HUDEP-2 (cell line): ENCODE data around the gene DPP7.
A peak's percentile ranks its signal among the peaks of the same experiment; 100 is the strongest.
"Not testable (repeated sequence)": the region's sequence is repeated elsewhere in the genome, so short reads cannot be mapped to it uniquely, and the experiment has no call there.

Source experiments
- DNase-seq, 76 experiments: peaks; one replicate each; lab custom pipeline; 2025; ENCODE audit not compliant: unreplicated experiment in 76 of 76; lab: John Stamatoyannopoulos, UW

Gene DPP7

DNA sequence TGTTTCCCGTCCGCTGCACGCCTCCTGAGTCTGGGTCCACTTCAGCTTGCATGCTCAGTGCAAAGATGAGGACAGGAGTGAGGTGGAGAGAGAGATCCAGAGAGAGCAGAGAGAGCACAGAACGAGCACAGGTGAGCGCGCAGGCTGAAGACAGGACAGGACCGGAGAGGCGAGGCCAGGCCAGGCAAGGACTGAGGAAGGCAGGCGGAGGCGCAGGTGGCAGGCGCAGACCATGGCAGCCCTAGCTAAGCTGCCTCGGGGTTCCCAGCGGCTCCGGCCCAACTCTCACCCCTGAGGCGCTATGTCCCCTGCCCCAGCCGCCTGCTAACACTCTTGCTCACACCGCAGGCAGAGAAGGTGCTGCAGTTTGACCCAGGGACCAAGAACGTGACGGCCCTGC, 34.1 kb upstream of the DPP7 start:
- no peak for DNase-seq

DNA sequence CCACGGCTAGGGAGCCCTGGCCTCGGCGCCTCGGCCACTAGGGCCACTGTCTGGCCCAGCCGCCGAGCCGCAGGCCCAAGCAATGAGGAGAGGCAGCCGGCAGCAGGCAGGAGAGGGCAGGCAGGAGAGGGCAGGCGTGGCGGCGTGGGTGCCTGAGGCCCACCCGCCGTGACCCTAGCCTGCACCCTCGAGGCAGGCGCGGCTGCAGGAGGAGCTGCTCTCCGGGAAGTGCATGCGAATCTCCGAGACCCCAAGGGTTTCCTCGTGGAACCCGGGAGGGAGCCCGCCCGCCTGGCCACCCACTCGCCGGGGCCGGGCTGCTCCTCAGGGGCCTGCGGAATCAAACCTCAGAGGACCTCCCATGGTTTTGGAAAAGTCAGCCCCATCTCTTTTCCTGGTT, 33.7 kb upstream of the DPP7 start:
- no peak for DNase-seq

DNA sequence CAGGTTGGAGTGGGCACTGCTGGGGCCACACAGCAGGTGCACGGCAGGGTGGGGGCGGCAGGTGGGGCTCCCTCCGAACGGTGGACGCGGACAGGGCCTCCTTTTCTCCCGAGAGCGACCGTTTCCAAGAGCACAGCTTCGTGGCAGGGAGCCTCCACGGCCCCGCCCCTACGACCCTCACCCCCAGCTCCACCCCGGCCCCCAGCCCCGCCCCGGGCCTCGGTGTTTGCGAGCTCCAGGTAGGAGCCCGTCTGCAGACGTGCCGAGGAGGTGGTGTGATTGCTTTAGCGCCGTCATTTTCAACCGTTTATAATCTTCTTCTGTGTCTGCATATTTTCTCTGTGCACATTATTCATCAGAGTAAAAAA, 33.2 kb upstream of the DPP7 start:
- no peak for DNase-seq

DNA sequence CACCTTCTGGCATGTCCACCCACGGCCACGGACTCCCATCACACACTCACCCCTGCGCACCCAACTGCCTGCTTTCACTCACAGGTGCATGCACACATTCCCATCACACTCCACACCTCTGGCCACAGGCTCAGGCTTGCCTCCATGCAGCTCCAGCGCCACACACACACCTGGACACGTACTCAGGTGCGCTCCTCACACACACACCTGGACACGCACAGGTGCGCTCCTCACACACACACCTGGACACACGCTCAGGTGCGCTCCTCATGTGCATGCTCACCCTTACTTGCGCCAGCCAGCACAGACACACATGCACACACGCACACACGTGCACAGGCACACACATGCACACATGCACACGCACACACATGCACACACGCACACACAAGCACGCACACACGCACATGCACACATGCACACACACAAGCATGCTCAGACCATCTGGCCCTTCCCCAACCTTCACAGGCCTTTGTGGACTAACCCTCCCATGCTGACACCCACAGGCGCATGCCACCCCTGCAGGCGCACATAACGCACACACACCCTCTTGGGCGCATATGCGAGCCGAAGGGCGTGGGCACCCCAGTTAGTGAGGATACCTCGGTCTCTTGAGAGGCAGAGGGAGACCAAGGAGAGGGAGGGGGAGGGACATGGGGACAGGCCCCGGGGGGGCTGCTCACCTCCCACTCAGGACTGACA, 32.7 kb upstream of the DPP7 start:
- DNase-seq = no peak

DNA sequence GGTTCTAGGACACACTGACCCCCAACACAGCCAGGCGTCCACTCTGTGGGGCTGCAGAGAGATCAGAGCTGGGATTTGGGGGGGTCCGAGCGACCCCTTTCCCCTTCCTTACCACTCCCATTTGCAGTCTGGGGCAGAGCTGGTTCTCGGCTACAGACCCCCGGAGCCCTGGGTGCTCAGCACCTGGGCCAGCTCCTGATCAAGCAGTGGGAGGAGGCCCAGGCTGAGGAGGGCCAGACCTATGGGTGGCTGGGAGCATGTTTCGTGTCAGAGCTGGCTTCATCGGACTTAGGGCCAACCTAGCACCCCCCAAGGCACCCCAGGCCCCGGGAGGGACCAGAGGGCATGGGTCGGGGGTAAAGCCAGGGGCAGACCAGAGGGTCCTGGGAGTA, 32.0 kb upstream of the DPP7 start:
- DNase-seq = no peak

DNA sequence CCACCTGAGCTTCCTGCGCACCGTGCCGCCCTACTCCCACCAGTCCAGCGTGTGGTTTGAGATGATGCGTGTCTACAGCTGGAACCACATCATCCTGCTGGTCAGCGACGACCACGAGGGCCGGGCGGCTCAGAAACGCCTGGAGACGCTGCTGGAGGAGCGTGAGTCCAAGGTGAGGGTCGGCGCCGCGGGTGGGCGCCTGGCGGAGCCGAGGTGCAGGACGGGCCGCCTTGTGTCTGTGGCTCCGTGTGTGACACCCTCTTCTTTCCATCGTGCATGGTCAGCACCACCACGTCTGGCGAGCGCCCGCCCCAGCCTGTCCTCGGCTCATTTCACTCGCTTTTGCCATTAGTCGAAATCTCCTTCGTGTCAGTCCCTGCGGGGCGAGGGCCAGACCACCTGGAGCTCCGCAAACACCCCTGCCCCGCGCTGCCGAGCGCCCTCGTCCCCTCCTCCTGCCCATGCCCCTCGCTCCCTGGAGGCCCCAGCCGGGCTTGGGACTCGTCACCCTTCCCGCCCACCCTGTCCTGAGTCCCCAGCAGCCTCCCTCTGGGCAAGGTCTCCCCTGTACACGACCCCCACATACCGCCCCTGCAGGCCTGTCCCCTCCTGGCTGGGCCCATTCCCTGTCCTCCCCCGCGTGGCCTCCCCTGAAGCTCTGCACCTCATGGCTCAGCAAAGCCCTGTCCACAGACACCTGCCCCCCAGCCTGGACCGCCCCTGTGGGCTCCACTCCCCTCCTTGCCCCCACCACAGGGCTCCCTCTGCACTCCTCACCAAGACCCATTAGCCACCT, 31.4 kb upstream of the DPP7 start:
- no peak for DNase-seq

DNA sequence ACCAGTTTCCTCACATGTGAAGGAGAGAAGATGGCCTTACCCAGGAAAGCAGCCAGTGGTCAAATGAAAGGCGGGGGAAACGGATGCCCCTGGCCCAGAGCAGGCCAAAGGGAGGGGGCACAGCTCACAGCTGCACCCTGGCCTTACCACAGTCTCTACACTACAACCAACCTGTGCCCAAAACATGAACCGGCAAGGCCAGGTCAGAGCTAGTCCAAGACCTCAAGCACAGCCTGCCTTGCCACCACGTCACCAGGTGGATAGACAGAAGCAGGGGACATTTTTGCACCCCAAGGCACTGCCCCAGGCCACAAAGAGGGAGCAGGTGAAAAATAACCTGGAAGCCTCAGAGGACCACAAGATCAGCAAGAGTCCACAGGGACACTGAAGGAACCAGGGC, 28.9 kb upstream of the DPP7 start:
- no peak for DNase-seq

DNA sequence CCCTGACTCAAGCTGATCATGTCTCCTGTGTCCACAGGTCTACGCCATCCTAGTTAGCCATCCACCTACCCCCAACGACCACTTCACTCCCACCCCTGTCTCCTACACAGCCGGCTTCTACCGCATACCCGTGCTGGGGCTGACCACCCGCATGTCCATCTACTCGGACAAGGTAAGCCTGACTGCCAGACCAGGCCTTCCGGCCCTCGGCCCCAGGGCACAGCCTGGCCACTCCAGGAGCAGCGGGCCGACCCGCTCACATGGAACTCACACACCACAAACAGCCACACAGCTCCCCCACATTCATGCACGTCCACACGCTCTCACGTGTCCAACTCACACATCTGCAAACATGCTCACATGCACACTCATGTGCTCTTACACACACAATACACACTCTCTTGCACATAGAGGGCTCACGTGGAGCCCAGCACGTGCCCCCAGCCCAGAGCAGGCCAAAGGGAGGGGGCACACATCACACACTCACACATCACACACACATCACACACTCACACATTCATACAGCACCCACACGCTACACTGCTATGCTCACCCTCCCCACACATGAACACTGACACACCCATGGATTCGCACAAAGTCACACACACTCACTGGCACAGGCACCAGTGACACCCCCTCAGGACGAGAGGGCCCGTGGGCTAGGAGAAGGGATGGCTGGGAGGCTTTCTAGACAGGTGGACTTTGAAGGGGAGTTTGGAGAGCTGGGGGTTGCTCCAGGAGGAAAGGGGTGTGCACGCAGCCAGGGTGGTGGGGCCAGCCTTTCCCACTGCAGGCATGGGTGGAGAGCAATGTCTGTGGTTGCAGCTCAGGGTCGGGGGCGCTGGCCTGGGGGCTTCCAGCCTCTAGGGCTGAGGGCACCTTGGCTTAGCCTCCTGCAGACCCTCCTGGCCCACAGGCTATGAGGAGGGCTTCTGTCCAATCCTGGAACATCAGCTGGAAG, 27.7 kb upstream of the DPP7 start:
- DNase-seq = no peak

DNA sequence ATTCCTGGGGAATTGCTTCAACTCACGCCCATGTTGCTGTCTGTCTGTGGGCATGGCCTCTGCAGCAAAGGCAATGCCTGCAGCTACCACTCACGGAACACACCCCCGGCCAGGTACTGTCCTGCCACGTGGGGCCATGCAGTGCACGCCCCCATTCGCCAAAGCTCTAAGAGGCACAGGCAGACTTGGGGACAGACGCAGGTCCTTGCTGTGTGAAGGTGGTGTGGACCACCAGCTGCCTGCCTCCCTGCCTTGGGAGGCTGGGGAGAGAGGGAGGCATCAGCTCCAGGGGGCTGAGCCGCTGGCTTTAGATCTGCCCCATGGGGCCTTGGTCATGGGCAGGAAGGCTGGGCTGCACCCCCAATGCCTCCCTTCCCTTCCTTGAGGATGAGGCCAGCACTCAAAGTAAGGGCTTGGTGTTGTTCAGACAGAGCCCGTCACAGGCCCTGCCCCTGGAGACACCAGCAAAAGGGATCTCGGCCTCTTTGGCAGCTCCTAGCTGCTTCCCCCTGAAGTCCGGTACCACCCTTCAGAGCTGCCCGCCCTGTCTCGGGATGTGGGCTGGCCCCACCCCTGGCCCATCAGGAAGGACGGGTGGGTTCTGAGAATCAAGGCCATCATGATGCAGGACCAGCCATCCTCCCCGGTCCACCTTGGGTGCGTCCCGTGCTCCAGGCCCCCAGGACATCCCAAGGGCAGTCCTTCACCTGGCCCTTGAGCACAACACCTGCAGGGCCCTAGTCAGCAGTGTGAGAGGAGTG, 26.7 kb upstream of the DPP7 start:
- DNase-seq = no peak

DNA sequence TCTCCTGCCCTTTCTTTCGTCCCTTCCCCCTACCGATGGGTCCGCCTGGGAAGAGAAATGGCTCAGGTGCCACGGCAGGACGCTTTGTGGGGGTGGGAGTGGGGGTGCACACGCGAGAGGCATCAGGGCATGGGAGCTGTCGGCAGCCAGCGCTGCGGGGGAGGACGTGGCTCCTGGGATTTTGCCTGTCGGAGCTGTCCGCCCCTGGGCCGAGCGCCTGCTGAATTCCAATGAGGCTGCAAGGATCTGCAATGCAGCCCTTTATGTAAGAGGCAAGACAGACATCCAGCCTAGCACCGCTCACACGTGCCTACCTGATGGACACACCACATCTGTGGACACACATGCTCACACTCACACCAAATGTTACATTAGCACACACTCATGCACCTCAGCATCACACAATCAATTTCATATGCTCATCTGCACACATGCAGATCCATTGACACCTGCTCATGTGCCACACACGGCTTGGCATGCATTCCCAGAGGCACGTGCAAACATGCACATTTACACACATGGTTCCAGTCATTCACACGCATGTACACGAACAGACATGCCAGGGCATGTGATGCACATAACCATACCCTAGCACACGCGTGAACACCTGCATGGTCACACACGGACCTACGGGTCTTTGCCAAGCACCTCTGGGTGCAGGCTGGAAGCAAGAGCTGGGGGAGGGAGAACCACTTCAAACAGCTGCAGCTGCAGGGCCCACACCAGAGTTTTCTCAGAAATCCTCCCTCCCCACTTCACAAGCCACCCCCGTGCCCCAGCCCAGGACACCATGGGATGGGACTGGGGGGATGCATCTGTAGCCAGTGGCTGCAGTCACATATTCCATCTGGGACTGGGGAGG, 25.8 kb upstream of the DPP7 start:
- no peak for DNase-seq

DNA sequence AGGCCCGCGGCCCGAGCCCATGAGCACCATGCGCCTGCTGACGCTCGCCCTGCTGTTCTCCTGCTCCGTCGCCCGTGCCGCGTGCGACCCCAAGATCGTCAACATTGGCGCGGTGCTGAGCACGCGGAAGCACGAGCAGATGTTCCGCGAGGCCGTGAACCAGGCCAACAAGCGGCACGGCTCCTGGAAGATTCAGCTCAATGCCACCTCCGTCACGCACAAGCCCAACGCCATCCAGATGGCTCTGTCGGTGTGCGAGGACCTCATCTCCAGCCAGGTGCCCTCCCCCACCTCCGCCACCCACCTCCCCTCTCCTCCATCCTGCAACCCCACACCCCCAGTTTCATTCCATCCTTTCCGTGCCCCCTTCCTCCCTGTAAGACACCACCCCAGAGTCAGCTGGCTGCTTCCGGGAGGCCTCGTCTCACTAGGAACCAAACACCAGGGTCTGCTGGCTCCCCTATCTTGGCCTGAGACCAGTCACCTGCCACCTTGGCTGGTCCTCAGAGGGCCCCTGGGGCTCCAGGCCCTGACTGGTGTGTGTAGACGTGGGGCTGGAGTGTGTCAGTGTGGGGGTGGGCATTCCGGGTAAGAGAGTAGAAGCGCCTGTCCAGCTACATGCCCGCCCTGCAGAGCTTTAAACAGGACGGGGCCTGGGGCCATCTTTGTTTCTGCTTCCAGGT, 25.1 kb upstream of the DPP7 start:
- DNase-seq = no peak

DNA sequence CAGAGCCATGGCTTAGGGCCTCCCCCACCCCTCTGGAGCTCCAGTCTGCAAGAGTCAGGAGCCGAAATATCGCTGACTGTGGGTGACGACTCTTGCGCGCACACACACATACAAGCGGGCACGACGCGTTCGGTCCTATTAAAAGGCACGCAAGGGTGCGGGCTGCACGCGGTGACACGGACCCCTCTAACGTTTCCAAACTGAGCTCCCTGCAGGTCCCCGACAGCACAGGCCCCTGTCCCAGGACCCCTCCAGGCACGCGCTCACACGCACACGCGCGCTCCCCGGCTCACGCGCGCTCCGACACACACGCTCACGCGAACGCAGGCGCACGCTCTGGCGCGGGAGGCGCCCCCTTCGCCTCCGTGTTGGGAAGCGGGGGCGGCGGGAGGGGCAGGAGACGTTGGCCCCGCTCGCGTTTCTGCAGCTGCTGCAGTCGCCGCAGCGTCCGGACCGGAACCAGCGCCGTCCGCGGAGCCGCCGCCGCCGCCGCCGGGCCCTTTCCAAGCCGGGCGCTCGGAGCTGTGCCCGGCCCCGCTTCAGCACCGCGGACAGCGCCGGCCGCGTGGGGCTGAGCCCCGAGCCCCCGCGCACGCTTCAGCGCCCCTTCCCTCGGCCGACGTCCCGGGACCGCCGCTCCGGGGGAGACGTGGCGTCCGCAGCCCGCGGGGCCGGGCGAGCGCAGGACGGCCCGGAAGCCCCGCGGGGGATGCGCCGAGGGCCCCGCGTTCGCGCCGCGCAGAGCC, 24.4 kb upstream of the DPP7 start, which contains the start of gene GRIN1:
Gene GRIN1, plus strand, starts transcription at position 433 of the 746 bp plus-strand sequence. CDS start 333 bp downstream, outside the sequence.
- peak in 4 of 76 experiments; percentile 14 to 46 (median 28) for DNase-seq

DNA sequence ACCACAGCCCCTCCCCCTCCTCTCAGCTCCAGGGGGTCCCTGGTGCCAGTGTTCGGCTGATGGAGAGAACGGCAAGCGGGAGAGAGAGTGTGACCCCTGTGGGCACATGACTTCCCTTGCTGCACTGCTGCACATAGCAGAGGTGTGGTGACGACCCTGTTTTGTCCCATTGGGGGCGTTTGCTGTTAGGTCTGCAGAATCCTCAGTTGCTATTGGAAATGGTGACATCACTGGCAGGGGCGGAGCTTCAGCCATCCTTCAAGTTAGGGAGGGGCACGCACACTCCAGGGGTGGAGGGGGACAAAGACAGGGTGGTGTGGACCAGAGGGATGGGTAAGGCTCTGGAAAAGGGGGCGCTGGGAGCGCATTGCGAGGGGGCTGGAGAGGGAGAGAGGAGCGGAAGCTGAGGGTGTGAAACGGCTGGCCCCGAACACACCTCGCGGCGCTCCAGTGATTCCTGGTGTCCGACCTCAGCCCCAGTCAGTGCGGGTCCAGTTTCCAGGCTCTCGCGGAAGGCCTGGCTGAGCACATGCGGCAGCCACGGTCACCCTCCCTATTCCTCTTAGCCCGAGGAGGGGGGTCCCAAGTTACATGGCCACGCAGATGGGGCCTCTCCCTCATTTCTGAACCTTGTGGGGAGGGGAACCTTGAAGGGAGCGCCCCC, 23.7 kb upstream of the DPP7 start:
- DNase-seq = no peak

DNA sequence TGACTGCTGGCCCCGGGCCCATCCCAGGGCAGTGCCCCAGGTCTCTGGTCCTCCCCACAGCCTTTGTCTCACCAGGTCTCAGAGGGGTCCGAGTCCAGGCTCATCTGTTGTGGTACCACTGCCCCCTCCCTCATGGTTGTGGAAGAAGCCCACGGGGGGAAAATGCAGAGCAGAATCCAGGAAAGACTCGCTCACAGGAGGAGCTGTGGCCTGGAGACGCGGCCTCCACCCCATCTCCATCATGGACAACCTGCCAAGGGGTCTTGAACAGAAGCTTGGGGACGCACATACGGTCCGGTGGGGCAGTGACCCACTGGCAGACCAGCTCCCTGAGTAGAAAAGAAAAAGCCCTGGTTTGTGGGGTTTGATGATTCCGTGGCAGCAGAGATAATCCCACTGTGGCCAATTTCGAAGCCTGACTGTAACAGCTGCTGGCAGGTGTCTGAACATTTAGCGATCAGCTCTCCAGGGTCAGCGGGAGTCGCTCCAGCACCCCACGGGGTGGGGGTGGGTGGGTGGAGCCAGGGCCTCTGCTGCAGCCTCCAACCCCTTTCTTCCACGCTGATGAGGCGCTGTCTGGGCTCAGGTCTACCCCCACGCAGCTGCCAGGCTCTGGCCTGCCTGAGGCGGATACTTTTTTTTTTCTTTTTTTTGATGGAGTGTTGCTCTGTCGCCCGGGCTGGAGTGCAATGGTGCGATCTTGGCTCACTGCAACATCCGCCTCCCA, 22.5 kb upstream of the DPP7 start:
- no peak for DNase-seq

DNA sequence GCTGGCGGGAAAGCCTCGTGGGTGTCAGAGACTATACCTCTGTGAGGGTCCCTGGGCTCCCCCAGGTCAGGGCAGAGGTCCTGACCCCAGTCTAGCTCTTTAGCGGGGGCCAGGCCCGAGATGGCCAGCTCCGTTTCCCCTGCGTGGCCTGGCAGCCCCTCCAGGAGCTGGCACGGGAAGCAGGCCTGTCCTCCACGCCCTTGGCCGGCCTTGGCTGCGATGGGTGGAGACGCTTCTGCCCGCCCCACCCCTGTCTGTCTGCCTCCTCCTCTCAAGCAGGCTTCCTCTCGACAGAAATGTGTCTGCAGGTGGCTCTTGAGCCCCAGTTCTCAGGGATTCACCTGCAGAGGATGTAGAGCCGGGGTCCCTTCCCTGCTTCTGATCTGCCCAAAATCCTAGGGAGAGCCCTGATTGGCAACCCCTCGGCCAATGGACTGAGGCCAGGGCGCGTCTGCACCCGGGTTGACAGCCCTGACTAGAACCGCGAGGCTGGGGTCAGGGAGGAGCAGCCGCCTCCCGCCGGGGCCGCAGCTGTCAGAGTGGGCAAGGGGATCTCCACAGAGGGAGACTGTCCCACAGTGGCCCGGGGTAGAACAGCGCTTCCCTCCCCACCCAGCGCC, 21.8 kb upstream of the DPP7 start:
- peak in 46 of 76 experiments; percentile 6 to 61 (median 42) for DNase-seq

DNA sequence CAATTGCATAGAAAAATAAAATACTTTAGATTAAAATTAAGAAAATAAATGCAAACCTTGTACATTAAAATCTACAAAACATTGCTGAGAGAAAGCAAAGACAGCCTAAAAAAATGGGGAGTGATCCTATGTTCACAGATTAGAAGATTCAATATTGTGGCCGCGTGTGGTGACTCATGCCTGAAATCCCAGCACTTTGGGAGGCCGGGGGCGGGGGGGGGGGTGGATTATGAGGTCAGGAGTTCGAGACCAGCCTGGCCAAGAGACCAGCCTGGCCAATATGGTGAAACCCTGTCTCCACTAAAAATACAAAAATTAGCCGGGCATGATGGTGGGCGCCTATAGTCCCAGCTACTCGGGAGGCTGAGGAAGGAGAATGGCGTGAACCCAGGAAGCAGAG, 20.6 kb upstream of the DPP7 start:
- not testable (repeated sequence) for DNase-seq

DNA sequence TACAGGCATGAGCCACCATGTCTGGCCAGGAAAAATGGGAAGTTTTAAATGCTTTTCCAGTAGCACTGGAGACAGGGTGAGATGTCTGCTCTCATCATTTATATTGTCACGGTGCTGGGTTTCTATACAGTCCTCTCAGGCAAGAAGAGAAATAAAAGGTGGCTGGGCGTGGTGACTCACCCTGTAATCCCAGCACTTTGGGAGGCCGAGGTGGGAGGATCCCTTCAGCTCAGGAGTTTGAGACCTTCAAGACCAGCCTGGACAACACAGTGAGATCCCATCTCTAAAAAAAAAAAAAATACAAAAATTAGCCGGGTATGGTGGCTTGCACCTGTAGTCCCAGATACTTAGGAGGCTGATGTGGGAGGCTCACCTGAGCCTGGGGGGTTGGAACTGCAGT, 19.7 kb upstream of the DPP7 start:
- no peak for DNase-seq
